Kidney (tissue), 14 donors: ENCODE data around the gene DFFB. TPM values are rescaled to one million over a fixed set of nuclear protein-coding genes. Genes with fewer than 3 reads are reported as not detected.

Experiments
- DNase-seq, 5 donors: peaks; one replicate each; pipeline ENCODE4 v3.0.0-alpha.2; 2013 to 2020
- FAIRE-seq: peaks from 2 replicates; lab custom pipeline; 2012; peaks lifted over from hg19 to GRCh38; lab: Jason Lieb, UNC
- H3K27ac ChIP-seq, 2 donors: one replicate each; pipeline ENCODE4 v1.7.0; 2013; ENCODE audit warnings: low read depth in 2 of 2, low read length in 2 of 2, inconsistent platforms in 1 of 2
- H3K27me3 ChIP-seq: one replicate; pipeline ENCODE4 v1.7.1; 2013; ENCODE audit warnings: low read length, inconsistent platforms; ENCODE audit not compliant: control insufficient read depth, insufficient read depth
- H3K36me3 ChIP-seq, 3 donors: one replicate each; pipeline versions ENCODE4 v1.7.0 to v1.7.1; 2013; ENCODE audit warnings: low read length in 3 of 3, control low read depth in 1 of 3, inconsistent platforms in 1 of 3; ENCODE audit not compliant: insufficient read depth in 3 of 3, control insufficient read depth in 2 of 3
- H3K4me1 ChIP-seq, 3 donors: one replicate each; pipeline versions ENCODE4 v1.7.0 to v1.7.1; 2013; ENCODE audit warnings: low read length in 3 of 3, inconsistent platforms in 1 of 3, low read depth in 1 of 3; ENCODE audit not compliant: control insufficient read depth in 2 of 3, insufficient read depth in 2 of 3
- H3K4me3 ChIP-seq, 3 donors: one replicate each; pipeline versions ENCODE4 v1.7.0 to v1.8.1; 2013; ENCODE audit warnings: low read length in 3 of 3, control low read depth in 1 of 3, inconsistent platforms in 1 of 3
- H3K9ac ChIP-seq, 3 donors: one replicate each; pipeline versions ENCODE4 v1.7.0 to v1.7.1; 2013; ENCODE audit warnings: low read length in 3 of 3, control low read depth in 1 of 3, inconsistent platforms in 1 of 3
- H3K9me3 ChIP-seq, 3 donors: one replicate each; pipeline versions ENCODE4 v1.7.0 to v1.7.1; 2013; ENCODE audit warnings: low read length in 3 of 3, control low read depth in 1 of 3, inconsistent platforms in 1 of 3; ENCODE audit not compliant: control insufficient read depth in 2 of 3, insufficient read depth in 1 of 3
- CTCF ChIP-seq: IDR thresholded peaks from 3 replicates; pipeline ENCODE4 v1.5.1; 2012; ENCODE audit warnings: mild to moderate bottlenecking, moderate library complexity, borderline replicate concordance; ENCODE audit not compliant: insufficient read depth; ENCODE audit errors: extremely low read depth
- intact Hi-C: fragments of 100-400 bp; cut with DNase I; formaldehyde crosslinking; loops from one replicate; pipeline ENCODE4 v1.11.1; 2022
- polyA plus RNA-seq: library from polyadenylated mRNA; stranded (reverse); fragments of 350-450 nt; fragmentation: Illumina TruSeq; extraction: RNeasy Lipid Tissue Mini Kit (QIAGEN cat#74804); gene quantifications from one replicate; pipeline ENCODE4 v1.2.3, GENCODE V29; 2014; ENCODE audit warnings: low read depth, low replicate concordance; ENCODE audit not compliant: insufficient read depth
- total RNA-seq: library from RNA; stranded (reverse); fragmentation: NEBNext Ultra II Directional; extraction: Animal tissue kit (Norgen Biotek cat#: 25700); gene quantifications from one replicate; pipeline ENCODE4 v1.2.1, GENCODE V29; 2021
- donor health status: control.
- donor health status: control.
- donor health status: control.
- donor health status: control.
- donor health status: control.
- donor health status: DM: yes; HTN: yes; CAD: no.
- donor health status: Normal renal cell carcinoma (clear cell type).

Gene DFFB
- total and polyA plus RNA-seq, 2 donors from 2014 or later: 5.6 to 8.2 TPM

GRCh38 chr1:3868464-3869006 is 11.3 kb downstream of the DFFB start:
- FAIRE-seq: no peak
- no peaks in the 10 kb centered on the region for H3K27me3 ChIP-seq
- no peak overlapping the region for H3K9ac ChIP-seq
- no peak for DNase-seq
- H3K4me3 ChIP-seq: no peak overlapping the region
- no peak overlapping the region for H3K27ac ChIP-seq
- H3K36me3 ChIP-seq: peaks cover 0 to 33% (median 6%) of the 10 kb centered on the region in 3 donors
- H3K4me1 ChIP-seq: no peaks in the 10 kb centered on the region
- no peaks in the 10 kb centered on the region for H3K9me3 ChIP-seq
- intact Hi-C loops: no loop called here
- TF ChIP-seq CTCF: no peak

GRCh38 chr1:3869751-3870301 is 12.6 kb downstream of the DFFB start:
- TF ChIP-seq CTCF: no peak
- Histone ChIP-seq H3K4me1 (no peaks in the 10 kb centered on the region), H3K9me3 (no peaks in the 10 kb centered on the region), H3K27me3 (no peaks in the 10 kb centered on the region), H3K9ac (no peak overlapping the region), H3K4me3 (no peak overlapping the region), H3K36me3 (peaks cover 2 to 42% (median 14%) of the 10 kb centered on the region in 3 donors), H3K27ac (no peak overlapping the region)
- intact Hi-C loops: no loop called here
- no peak for FAIRE-seq
- peak in 3 of 5 donors; percentile 28 to 71 (median 30) for DNase-seq

- peaks cover 2 to 51% (median 17%) of the 10 kb centered on the region in 3 donors for H3K36me3 ChIP-seq
- no peaks in the 10 kb centered on the region for H3K27me3 ChIP-seq
- H3K4me1 ChIP-seq: no peaks in the 10 kb centered on the region
- DNase-seq (no peak), FAIRE-seq (no peak)
- H3K27ac ChIP-seq: no peak overlapping the region
- H3K9ac ChIP-seq: no peak overlapping the region
- no peak overlapping the region for H3K4me3 ChIP-seq
- TF ChIP-seq CTCF: no peak
- no peaks in the 10 kb centered on the region for H3K9me3 ChIP-seq
- intact Hi-C loops: no loop called here
Observed at GRCh38 chr1:3871451-3871805, 14.2 kb downstream of the DFFB start.

GRCh38 chr1:3872546-3872945 is 15.3 kb downstream of the DFFB start:
- intact Hi-C loops: no loop called here
- Histone ChIP-seq H3K36me3 (peaks cover 2 to 49% (median 17%) of the 10 kb centered on the region in 3 donors), H3K4me3 (no peak overlapping the region), H3K27me3 (no peaks in the 10 kb centered on the region), H3K27ac (no peak overlapping the region), H3K9me3 (no peaks in the 10 kb centered on the region), H3K4me1 (no peaks in the 10 kb centered on the region), H3K9ac (no peak overlapping the region)
- TF ChIP-seq CTCF: no peak
- DNase-seq (no peak), FAIRE-seq (no peak)
